NCI-H1930 (cell line): ENCODE measurements around the gene GPR153.
A peak's percentile ranks its signal among the peaks of the same experiment; 100 is the strongest.

Source experiments
- DNase-seq, 2 experiments: peaks; one replicate each; lab custom pipeline; 2025; lab: John Stamatoyannopoulos, UW

Gene GPR153

DNA sequence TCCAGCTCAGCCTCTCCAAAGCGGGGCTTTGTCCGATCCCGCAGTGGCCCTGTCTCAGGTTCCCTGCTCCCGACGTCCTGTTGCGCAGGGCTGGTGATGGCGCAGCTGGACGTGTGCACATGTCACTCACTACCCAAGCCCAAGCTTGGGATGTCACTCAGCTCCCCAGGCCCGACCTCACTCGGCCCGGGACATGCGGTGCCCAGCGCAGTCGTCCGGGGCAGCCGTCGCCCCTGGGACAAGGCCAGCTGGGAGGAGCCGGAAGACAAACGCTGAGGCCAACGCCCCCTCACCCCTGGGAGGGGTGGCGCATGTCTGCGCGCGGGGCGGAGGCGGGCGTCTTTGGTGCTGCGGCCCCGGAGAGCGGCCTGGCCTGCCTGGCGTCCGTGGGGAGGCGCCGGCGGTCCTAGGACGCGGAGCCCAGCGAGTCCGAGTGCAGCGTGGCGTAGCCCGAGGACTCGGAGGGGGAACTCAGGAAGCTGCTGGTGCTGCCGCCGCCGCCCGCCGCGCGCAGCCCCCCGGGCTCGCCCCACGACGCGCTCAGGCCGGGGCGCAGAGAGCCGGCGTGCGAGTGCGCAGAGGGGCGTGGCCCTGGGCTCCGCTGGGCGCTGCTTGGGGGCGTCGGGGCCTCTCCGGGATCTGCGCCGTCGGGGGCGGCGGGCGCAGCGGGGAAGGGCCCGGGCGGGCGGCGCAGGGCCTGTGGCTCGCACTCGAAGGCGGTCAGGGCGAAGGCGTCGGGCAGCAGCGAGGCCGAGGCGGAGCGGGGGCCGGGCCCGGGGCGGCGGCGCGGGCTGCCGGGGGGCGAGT lies 11.8 kb downstream of the GPR153 start:
- DNase-seq = peak in 1 of 2 experiments; percentile 55

DNA sequence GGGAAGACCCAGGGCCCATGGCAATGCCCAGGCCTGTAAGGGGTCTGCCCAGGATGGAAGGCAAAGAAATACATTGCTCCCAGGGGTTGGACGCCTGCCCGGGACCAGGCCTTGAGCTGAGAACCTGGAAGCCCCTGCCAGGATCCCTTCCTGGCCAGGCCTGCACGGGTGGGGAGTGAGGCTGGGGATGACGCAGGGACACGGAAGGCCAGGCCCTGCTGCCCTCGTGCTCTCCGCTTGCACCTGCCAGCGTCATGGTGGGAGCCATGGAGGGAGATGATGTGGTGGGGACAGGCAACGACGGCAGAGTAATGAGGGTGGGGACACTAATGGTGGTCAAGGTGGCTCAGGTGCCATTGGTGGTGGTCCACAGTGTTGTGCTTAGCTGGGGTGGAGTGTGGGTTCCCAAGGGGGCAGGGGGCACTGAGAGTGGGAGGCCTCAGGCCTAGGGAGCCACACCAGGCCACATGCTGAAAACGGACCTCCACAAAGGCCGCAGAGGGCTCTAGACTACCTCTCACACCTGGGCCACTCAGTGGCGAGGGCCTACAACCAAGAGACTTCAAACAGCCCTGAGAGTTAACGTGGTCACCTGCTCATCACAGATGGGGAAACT lies 12.6 kb downstream of the GPR153 start:
- DNase-seq = no peak

- DNase-seq = no peak
Observed at GRCh38 chr1:6247651-6248050, 13.2 kb downstream of the GPR153 start.

GRCh38 chr1:6246497-6247467 lies 14.1 kb downstream of the GPR153 start:
- DNase-seq = peak; percentile 74 to 78

DNA sequence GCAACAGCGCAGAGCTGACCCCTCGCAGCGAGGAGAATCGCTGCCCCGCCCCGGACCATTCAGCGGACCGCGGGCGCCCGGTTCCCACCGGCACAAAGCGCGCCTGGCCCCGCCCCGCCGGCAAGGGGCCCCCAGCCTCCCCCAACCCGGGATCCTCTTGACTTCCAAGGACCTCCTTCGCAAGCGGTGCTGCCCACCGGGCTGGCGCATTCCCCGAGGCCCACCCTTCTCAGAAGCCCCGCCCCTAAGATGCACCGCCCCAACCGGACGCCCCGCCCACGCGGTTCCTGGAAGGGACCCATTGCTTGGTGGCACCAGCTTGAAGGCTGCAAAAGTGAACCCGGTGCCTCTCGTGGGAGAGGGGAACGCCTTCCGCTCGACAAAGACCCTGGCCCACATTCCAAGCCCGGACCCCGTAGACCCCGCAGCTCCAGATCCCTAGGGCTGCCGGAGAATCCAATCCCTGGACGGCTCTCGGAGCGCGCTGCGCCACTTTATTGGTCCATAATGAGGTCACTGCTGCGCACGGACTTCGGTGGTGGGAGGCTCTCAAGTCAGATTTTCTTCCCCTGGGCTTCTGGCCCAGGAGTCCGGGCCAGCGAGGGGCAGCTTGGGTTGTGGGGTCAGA lies 14.9 kb downstream of the GPR153 start:
- DNase-seq = peak; percentile 79 to 81

DNA sequence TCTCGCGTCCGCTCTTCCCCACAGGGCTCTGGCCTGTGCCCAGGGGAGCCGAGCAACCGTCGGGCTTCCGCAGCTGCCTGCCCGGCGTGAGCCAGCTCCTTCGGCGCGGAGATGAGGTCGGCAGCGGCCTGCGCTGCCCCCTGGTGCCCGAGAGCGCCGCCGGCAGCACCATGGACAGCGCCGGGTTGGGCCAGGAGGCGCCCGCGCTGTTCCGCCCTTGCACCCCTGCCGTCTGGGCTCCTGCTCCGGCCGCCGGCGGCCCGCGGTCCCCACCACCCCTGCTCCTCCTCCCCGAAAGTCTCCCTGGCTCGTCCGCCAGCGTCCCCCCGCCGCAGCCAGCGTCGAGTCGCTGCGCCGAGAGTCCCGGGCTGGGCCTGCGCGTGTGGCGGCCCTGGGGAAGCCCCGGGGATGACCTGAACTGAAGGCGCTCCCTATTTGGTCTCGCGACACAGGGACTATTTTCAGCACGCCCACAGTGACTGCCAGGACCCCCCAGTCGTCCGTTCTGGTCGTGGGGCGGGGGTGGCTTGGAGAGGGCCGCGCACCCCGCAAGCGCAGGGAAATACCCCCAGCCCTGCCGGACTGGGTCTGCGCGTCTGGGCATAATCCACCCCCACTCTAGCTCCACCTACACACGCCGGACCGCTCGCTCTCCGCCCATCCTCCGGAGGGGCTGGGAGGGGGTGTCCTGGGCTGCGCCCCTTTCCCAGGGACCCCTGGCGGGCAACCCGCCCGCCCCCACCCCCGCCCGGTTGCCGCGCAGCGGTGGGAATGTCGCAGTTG lies 15.6 kb downstream of the GPR153 start:
- DNase-seq = peak; percentile 61 to 63

DNA sequence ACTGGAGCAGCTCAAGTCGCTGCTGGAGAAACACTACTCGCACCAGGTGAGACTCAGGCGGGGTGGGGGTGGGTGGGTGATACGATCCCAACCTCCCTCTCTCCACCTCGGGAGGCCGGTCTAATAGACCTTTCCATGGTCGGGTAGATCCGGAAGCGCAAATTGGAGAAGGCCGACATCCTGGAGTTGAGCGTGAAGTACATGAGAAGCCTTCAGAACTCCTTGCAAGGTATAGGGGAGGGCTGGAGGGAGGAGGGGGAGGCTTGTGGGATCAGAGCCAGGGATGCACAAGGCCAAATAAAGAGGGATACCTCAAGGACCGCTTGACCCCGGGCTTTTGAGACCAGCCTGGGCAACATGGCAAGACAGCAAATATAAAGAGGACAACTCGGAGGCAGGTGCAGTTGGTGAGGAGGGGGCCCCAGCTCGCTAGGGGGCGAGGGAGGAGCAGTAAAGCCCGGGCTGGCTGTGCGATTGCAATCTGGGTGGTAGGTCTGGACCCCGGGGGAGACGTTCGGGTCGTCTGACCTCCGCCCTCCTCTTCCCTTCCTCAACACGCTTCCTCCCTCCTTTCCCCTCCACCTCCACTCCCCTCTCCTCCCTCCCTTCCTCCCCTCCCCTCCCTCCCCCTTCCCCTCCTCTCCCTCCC lies 16.4 kb downstream of the GPR153 start:
- DNase-seq = no peak

GRCh38 chr1:6243993-6244392 lies 16.9 kb downstream of the GPR153 start, which contains the start of gene HES3:
Gene HES3 (plus strand): TSS chr1:6244179. CDS start chr1:6244366, 187 bp downstream.
- DNase-seq = no peak

DNA sequence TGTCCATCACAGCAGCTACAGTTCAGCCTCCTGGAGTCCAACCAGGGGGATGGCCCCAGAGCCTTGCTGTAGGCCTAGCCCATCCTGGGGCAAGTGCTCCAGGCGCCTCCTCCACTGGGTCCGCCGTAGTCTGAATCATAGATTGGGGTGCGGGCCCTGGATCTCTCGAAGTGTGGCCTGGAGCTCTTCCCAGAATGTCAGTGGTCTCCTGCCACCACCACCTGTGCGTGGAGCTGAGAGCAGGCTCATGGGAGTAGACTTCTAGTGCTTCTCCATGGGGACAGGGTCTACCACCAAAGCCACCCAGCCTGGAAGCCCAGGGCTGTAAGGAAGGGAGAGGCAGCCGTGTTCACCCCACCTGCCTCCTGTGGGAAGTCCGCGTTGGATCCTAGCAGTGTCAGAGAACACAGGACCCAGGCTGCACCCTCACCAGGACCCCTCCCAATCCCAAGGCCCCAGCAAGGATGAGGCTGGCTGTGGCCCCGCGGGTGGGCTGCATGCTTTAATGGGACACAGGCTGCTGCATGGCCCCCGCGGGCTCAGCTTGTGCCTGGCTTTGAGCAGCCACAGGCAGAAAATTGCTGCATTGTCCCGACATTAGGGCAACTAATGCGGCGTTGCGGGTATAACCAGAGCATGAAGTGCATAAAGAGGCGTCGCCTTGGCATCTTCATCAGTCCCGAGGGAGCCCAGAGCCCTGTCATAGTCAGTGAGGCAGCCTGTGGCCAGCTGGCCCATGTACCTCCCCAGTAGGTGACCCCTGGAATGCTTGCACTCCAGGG lies 17.7 kb downstream of the GPR153 start:
- no peak for DNase-seq

DNA sequence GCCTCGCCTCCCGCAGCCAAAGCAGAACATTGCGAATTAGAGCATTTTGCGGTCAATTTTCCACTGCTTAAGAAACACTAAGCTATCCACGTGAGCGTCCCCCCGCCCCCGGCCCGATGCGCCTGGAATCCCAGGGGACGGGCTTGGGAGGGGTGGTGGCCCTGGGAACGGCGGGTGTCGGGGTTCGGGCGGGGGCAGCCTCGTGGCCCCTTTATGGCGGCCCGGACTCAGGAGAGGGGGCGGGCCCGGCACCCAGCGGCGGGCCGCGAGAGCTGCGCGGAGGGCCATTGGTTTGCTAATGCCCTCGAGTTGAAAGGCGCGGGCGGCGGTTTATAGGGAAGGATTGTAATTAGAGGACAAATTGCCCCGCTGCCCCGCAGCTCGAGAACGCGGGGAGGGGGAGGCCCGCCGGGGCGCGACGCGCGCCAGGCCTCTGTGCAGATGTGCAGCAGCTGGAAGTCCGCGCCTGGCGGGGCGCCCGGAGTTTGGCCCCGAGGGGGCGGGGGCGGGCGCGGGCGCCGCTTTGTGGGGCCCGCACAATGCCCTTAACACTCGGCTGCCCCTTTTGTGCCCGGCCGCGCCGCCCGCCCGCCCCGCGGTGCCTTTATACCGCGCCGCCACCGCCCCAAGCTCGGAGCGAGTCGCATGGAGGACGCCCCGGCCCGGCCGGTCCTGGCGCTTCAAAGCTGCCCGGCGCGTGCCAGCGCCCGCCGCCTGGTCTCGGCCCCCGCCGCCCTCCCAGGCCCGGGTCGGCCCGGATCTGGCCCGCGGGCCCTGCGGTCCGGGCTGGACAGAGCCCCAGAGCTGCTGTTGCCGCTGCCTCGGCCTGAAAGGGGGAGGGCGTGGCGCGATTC lies 18.8 kb downstream of the GPR153 start:
- no peak for DNase-seq

DNA sequence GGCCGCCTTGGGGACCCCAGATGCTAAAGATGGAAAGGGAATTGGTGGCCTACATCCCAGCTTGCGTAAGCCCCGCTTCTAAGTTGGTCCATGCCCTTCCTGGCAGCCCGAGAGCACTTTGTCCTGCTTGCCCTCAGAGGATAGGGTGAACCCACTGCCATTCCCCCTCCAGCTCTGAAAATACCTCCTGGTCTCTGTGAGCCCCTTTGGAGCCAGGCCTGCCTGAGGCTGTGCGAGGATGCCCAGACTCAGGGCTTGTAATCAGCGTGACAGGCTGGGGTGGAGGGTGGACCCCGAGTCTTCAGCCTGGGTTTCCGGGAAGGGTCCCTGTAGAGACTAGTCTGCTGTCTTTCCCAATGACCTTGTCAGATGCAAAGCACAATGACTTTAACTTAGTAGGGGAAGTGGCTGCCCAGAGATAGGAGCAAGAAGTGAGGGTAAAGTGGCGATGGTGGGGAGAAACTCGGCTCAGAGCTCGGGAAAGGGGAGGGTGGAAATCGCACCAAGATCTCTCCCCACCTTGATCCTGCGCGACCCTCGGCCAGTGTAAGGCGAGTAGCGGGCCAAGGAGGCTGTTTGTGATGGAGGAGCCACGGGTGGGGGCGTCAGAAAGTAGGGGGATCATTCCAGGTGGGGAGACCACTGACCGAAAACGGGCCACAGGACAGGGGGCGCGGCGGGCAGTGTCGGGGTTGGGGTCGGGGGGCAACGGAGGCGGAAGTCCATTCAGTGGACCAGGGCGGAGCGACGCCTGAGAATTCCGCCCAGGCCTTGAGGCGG lies 19.6 kb downstream of the GPR153 start:
- no peak for DNase-seq

GRCh38 chr1:6239950-6240768 lies 20.7 kb downstream of the GPR153 start:
- DNase-seq = peak; percentile 44 to 52

GRCh38 chr1:6239213-6239752 lies 21.6 kb downstream of the GPR153 start:
- DNase-seq = no peak

DNA sequence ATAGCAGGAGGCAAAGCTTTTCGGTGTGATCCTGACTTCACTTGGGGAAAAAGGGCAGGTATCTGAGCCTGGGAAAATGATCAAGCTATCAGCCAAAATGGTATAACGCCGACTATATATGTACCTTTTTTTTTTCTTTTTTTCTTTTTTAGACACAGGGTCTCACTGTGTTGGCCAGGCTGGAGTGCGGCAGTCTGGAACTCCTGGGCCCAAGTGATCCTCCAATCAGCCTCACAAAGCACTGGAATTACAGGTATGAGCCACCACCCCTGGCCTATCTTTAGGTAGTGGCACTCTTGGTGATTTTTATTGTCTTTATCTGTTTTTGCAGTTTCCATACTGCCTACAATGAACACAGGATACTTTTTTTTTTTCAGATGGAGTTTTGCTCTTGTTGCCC lies 23.8 kb downstream of the GPR153 start:
- no peak for DNase-seq

GRCh38 chr1:6235296-6235677 lies 25.6 kb downstream of the GPR153 start:
- DNase-seq = no peak

GRCh38 chr1:6234502-6235295 lies 26.2 kb downstream of the GPR153 start:
- no peak for DNase-seq
